ENCODE data around the gene DYRK3. TPM values are rescaled to one million over a fixed set of nuclear protein-coding genes. Genes with fewer than 3 reads are reported as not detected.
A peak's percentile ranks its signal among the peaks of the same experiment; 100 is the strongest.

The DYRK3 gene
- total and polyA plus RNA-seq, 8 donors = 6.1 to 11.8 (median 8.3) TPM

DNA sequence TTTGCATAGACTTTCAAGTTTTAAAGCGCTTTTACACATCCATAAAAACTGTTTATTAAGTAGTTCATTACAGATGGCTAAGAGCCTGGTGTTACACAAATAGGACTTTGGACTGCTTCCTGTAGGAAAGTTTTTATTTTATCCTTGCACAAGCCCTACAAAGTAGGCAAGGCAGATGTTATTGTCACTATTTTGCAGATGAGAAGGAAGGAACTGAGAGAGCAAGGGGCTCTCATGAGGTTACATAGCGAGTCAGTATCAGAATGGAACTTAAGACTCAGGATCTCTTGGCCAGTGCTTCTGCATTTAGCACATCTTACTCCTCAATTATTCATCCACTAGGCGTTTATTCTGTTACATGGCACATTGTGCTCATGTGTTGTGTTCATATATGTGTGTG lies 46.8 kb downstream of the DYRK3 start:
- no peak for TF ChIP-seq CTCF (IDR thresholded peaks at IDR 0.05)
- Histone ChIP-seq H3K4me1 (peaks cover 3 to 24% of the 10 kb centered on the region in 2 donors), H3K36me3 (no peaks in the 10 kb centered on the region), H3K9me3 (no peaks in the 10 kb centered on the region), H3K27me3 (no peaks in the 10 kb centered on the region), H3K4me3 (no peak overlapping the region), H3K27ac (no peak overlapping the region)
- ATAC-seq (no peak), DNase-seq (no peak)
- intact Hi-C loops (cut with DNase I) = no loop called here

GRCh38 chr1:206683313-206683712 lies 48.0 kb downstream of the DYRK3 start:
- H3K36me3 ChIP-seq = no peaks in the 10 kb centered on the region
- intact Hi-C loops (cut with DNase I) = no loop called here
- no peaks in the 10 kb centered on the region for H3K27me3 ChIP-seq
- H3K4me1 ChIP-seq = peaks cover 15 to 36% of the 10 kb centered on the region in 2 donors
- ATAC-seq (no peak), DNase-seq (no peak)
- no peak overlapping the region for H3K27ac ChIP-seq
- no peak overlapping the region for H3K4me3 ChIP-seq
- TF ChIP-seq CTCF (IDR thresholded peaks at IDR 0.05) = no peak
- no peaks in the 10 kb centered on the region for H3K9me3 ChIP-seq

GRCh38 chr1:206684003-206684402 lies 48.7 kb downstream of the DYRK3 start:
- DNase-seq (no peak), ATAC-seq (no peak)
- intact Hi-C loops (cut with DNase I) = no loop called here
- Histone ChIP-seq H3K27ac (no peak overlapping the region), H3K36me3 (no peaks in the 10 kb centered on the region), H3K9me3 (no peaks in the 10 kb centered on the region), H3K4me3 (peak overlapping the region; percentile 24 to 88), H3K27me3 (no peaks in the 10 kb centered on the region), H3K4me1 (peaks cover 22 to 42% of the 10 kb centered on the region in 2 donors)
- no peak for TF ChIP-seq CTCF (IDR thresholded peaks at IDR 0.05)

- H3K27ac ChIP-seq = peak within 1 kb of the TSS; percentile 90 to 97
- ATAC-seq = peak; percentile 83
- peaks cover 24 to 42% of the 10 kb centered on the region in 2 donors for H3K4me1 ChIP-seq
- DNase-seq = peak; percentile 63 to 93 (median 82)
- H3K4me3 ChIP-seq = peak within 1 kb of the TSS; percentile 76 to 88
- no peaks in the 10 kb centered on the region for H3K27me3 ChIP-seq
- TF ChIP-seq CTCF (IDR thresholded peaks at IDR 0.05) = no peak
- intact Hi-C loops (cut with DNase I) = no loop called here
- no peaks in the 10 kb centered on the region for H3K9me3 ChIP-seq
- no peaks in the 10 kb centered on the region for H3K36me3 ChIP-seq
Observed at GRCh38 chr1:206684478-206685333, 49.4 kb downstream of the DYRK3 start, which contains the start of gene MAPKAPK2. MAPKAPK2 (plus strand) TSS chr1:206684905; CDS start chr1:206685230, 325 bp downstream.

DNA sequence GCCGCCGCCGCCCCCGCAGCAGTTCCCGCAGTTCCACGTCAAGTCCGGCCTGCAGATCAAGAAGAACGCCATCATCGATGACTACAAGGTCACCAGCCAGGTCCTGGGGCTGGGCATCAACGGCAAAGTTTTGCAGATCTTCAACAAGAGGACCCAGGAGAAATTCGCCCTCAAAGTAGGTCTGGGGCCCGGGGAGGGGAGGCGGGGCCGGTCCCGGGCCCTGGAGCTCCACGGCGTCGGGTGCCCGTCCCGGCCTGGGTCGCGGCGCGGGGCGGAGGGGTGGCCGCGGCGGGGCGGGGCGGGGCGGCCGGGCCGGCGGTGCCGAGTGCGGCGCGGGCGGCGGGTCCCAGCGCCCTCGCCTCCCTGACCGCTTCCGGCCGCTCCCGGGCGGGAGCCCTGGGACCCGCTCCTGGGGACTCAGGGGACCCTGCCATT lies 50.0 kb downstream of the DYRK3 start:
- Histone ChIP-seq H3K4me1 (peaks cover 24 to 42% of the 10 kb centered on the region in 2 donors), H3K27me3 (no peaks in the 10 kb centered on the region), H3K27ac (peak overlapping the region; percentile 90 to 97), H3K4me3 (peak overlapping the region; percentile 76 to 88), H3K9me3 (no peaks in the 10 kb centered on the region), H3K36me3 (no peaks in the 10 kb centered on the region)
- peak; percentile 52 for ATAC-seq
- TF ChIP-seq CTCF (IDR thresholded peaks at IDR 0.05) = no peak
- peak in 1 of 4 donors; percentile 86 for DNase-seq
- intact Hi-C loops (cut with DNase I) = no loop called here
